Stimulated activated CD8-positive, alpha-beta memory T cell treated with anti-CD3 and anti-CD28 coated beads, Interleukin-7, amount 100 ng/mL, for 48 hours (primary cell): ENCODE measurements around the gene NDUFS4.
"Not testable (repeated sequence)": the region's sequence is repeated elsewhere in the genome, so short reads cannot be mapped to it uniquely, and the experiment has no call there.

Source experiments
- DNase-seq, 2 donors: peaks; one replicate each; pipeline ENCODE4 v3.0.0-alpha.2; 2020; ENCODE audit warnings: low read depth in 1 of 2; ENCODE audit errors: extremely low read depth in 1 of 2

Gene NDUFS4

GRCh38 chr5:53560506-53561191 is at the start of gene NDUFS4:
TSS of gene NDUFS4 (plus strand) at chr5:53560639. CDS start at chr5:53560663, 24 bp downstream.
- DNase-seq: peak; percentile 42 to 75

GRCh38 chr5:53512539-53512938 is 47.9 kb upstream of the NDUFS4 start:
- DNase-seq: no peak

GRCh38 chr5:53515988-53516387 is 44.5 kb upstream of the NDUFS4 start:
- DNase-seq: no peak

- DNase-seq: no peak
These were observed 39.6 kb upstream of the NDUFS4 start for GRCh38 chr5:53520813-53521212.

- DNase-seq: no peak
These were observed 22.7 kb upstream of the NDUFS4 start for GRCh38 chr5:53537711-53538110.

GRCh38 chr5:53540739-53541138 is 19.7 kb upstream of the NDUFS4 start:
- not testable (repeated sequence) for DNase-seq

GRCh38 chr5:53541859-53542258 is 18.6 kb upstream of the NDUFS4 start:
- no peak for DNase-seq

GRCh38 chr5:53542926-53543325 is 17.5 kb upstream of the NDUFS4 start:
- DNase-seq: no peak

- DNase-seq: no peak
These were observed 17.0 kb upstream of the NDUFS4 start for GRCh38 chr5:53543401-53543800.

GRCh38 chr5:53545744-53546143 is 14.7 kb upstream of the NDUFS4 start:
- no peak for DNase-seq

GRCh38 chr5:53547226-53547625 is 13.2 kb upstream of the NDUFS4 start:
- DNase-seq: no peak

- not testable (repeated sequence) for DNase-seq
These were observed 11.9 kb upstream of the NDUFS4 start for GRCh38 chr5:53548501-53548900.

GRCh38 chr5:53549792-53550191 is 10.6 kb upstream of the NDUFS4 start:
- no peak for DNase-seq

- DNase-seq: no peak
These were observed 7.9 kb upstream of the NDUFS4 start for GRCh38 chr5:53552561-53552960.

- no peak for DNase-seq
These were observed 6.0 kb upstream of the NDUFS4 start for GRCh38 chr5:53554444-53554843.

- DNase-seq: no peak
These were observed 5.3 kb upstream of the NDUFS4 start for GRCh38 chr5:53555160-53555559.

GRCh38 chr5:53556001-53556400 is 4.4 kb upstream of the NDUFS4 start:
- DNase-seq: no peak

GRCh38 chr5:53557386-53557785 is 3.1 kb upstream of the NDUFS4 start:
- no peak for DNase-seq

- no peak for DNase-seq
These were observed 1.5 kb upstream of the NDUFS4 start for GRCh38 chr5:53558966-53559365.

GRCh38 chr5:53560028-53560427 is 411 bp upstream of the NDUFS4 start:
- no peak for DNase-seq

GRCh38 chr5:53568401-53568800 is 8.0 kb downstream of the NDUFS4 start:
- DNase-seq: no peak

GRCh38 chr5:53568871-53569270 is 8.4 kb downstream of the NDUFS4 start:
- no peak for DNase-seq

- no peak for DNase-seq
These were observed 9.0 kb downstream of the NDUFS4 start for GRCh38 chr5:53569453-53569852.
